Measurements from ENCODE around the gene PHAF1.

DNA sequence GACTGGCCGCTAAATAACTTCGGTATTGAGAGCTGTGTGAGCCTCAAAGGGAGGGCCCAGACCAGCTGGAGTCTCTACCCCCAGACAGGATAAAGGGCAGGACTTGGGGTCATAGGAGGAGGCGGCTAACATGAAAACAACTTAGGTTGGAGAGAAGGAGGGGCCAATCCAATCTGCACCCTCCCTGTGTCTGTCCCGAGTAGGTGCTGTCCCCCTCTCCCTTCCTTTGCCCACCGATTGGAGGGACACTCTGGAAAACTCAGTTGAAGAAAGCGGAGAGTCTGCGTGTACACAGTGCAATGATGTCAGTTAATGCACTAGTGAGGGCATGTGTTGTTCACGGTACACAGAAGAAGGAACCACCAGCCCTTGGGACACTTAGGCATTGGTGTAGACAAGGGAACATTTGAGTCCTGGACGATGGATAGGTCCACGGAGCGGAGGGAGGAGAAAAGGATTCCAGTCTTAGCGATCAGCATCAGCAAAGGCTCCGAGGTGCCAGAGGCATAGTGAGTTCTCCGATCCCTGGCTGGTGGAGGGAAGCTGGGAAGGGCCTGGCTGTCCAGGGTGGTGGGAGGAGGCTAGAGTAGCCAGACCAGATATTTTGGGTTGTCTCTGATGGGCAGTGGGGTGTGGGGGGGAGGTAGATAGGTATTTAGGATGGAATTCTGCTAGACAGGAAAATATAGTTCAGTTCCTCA is 61.4 kb downstream of the PHAF1 start:
- TF ChIP-seq, protein P1, sequence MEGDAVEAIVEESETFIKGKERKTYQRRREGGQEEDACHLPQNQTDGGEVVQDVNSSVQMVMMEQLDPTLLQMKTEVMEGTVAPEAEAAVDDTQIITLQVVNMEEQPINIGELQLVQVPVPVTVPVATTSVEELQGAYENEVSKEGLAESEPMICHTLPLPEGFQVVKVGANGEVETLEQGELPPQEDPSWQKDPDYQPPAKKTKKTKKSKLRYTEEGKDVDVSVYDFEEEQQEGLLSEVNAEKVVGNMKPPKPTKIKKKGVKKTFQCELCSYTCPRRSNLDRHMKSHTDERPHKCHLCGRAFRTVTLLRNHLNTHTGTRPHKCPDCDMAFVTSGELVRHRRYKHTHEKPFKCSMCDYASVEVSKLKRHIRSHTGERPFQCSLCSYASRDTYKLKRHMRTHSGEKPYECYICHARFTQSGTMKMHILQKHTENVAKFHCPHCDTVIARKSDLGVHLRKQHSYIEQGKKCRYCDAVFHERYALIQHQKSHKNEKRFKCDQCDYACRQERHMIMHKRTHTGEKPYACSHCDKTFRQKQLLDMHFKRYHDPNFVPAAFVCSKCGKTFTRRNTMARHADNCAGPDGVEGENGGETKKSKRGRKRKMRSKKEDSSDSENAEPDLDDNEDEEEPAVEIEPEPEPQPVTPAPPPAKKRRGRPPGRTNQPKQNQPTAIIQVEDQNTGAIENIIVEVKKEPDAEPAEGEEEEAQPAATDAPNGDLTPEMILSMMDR (IDR thresholded peaks at IDR 0.05 in 4 of 5, conservative IDR thresholded peaks at IDR 0.05 in 1 of 5) = no peak
- peak in 1 of 2 donors; percentile 65 for TF ChIP-seq POLR2A (IDR thresholded peaks at IDR 0.05)

Data from gastrocnemius medialis (tissue), 4 donors.